NB4 (cell line): Measurements from ENCODE around the gene DRAXIN.

Experiments used
- MYC ChIP-seq: IDR thresholded peaks from 2 replicates; pipeline ENCODE4 v1.6.1; 2011; ENCODE audit warnings: low read depth, low read length
- POLR2A ChIP-seq: IDR thresholded peaks from 2 replicates; pipeline ENCODE4 v1.6.1; 2011; ENCODE audit warnings: mild to moderate bottlenecking; ENCODE audit not compliant: insufficient read length; ENCODE audit errors: extremely low read depth
- TF ChIP-seq, protein P1 (sequence below): IDR thresholded peaks from one replicate; pipeline ENCODE4 v1.5.1; 2012; ENCODE audit warnings: low read depth, low read length

- TF ChIP-seq, protein P1, sequence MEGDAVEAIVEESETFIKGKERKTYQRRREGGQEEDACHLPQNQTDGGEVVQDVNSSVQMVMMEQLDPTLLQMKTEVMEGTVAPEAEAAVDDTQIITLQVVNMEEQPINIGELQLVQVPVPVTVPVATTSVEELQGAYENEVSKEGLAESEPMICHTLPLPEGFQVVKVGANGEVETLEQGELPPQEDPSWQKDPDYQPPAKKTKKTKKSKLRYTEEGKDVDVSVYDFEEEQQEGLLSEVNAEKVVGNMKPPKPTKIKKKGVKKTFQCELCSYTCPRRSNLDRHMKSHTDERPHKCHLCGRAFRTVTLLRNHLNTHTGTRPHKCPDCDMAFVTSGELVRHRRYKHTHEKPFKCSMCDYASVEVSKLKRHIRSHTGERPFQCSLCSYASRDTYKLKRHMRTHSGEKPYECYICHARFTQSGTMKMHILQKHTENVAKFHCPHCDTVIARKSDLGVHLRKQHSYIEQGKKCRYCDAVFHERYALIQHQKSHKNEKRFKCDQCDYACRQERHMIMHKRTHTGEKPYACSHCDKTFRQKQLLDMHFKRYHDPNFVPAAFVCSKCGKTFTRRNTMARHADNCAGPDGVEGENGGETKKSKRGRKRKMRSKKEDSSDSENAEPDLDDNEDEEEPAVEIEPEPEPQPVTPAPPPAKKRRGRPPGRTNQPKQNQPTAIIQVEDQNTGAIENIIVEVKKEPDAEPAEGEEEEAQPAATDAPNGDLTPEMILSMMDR = no peak
- TF ChIP-seq MYC = no peak
- no peak for TF ChIP-seq POLR2A
Measured at GRCh38 chr1:11657654-11658053, 33.9 kb upstream of the DRAXIN start.
